ENCODE results near the gene PRDM11. TPM values are rescaled to one million over a fixed set of nuclear protein-coding genes. Genes with fewer than 3 reads are reported as not detected.

PRDM11 gene
- total RNA-seq, 2 experiments from 2014 or later, result 0.61 to 0.94 TPM

DNA sequence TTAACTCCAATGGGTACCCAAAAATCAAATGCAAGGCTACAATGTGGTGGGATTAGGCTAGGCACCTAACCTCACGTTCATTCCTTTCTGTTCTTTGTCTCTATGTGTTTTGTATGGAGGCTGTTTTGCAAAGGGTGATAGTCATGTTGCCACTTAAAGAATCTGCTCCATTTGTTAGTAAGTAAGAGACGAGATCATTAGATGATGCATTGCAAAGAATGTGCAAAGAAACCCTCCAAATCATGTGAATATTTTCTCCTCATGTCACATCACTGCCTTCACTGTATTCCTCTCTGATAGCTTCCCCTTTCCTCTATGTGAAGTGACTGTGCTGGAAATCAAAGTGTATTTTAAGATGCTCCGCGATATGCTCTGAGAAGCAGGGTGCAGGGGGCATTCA lies 127.8 kb downstream of the PRDM11 start:
- H3K4me3 Mint-ChIP-seq, result no peak overlapping the region
- H3K4me1 Mint-ChIP-seq, result no peaks in the 10 kb centered on the region
- intact Hi-C loops (cut with DNase I, micrococcal nuclease), result no loop called here
- DNase-seq (no peak), ATAC-seq (no peak)
- H3K27ac Mint-ChIP-seq, result no peak overlapping the region
- POLR2A ChIA-PET, result no interaction called here
- CTCF ChIA-PET, result no interaction called here
- H3K27me3 Mint-ChIP-seq, result peaks cover 31% of the 10 kb centered on the region
- no peaks in the 10 kb centered on the region for H3K9me3 Mint-ChIP-seq (ENCODE audit: low read depth)
- no peaks in the 10 kb centered on the region for H3K36me3 Mint-ChIP-seq (ENCODE audit: low read depth)

GRCh38 chr11:45275828-45276227 lies 129.4 kb downstream of the PRDM11 start:
- no peaks in the 10 kb centered on the region for H3K36me3 Mint-ChIP-seq (ENCODE audit: low read depth)
- intact Hi-C loops (cut with DNase I, micrococcal nuclease), result no loop called here
- no peak overlapping the region for H3K4me3 Mint-ChIP-seq
- DNase-seq (no peak), ATAC-seq (no peak)
- H3K9me3 Mint-ChIP-seq (ENCODE audit: low read depth), result peaks cover 6% of the 10 kb centered on the region
- ChIA-PET CTCF (interaction anchor here (0.5 to 0.7 kb wide), 2 partner anchors 283 to 922 kb away, joined by 3 read pairs; no protein-coding TSS in a partner anchor), POLR2A (no interaction called here)
- no peak overlapping the region for H3K27ac Mint-ChIP-seq
- peaks cover 29% of the 10 kb centered on the region for H3K27me3 Mint-ChIP-seq
- no peaks in the 10 kb centered on the region for H3K4me1 Mint-ChIP-seq

DNA sequence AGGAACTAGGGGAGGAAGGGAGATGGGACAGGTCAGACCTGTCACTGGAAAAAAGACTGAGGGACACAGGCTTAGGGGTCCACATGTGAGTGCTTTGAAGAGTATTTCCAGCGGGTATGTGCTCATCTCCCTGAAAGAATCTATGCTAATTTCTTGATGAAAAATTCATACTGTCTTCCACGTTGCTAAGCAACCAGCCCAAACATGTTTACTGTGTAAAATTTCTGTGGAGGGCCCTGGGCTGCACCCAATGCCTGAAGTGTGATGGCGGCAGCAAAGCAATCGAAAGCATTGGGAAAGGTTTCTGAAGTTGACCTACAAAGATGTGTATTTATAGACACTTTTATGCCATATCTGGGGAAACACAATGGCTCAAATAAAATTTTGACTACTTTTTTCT lies 132.3 kb downstream of the PRDM11 start:
- Mint-ChIP-seq H3K9me3 (ENCODE audit: low read depth) (peaks cover 6% of the 10 kb centered on the region), H3K4me3 (no peak overlapping the region), H3K4me1 (no peaks in the 10 kb centered on the region), H3K27me3 (peaks cover 24% of the 10 kb centered on the region), H3K27ac (no peak overlapping the region), H3K36me3 (ENCODE audit: low read depth) (no peaks in the 10 kb centered on the region)
- ATAC-seq (no peak), DNase-seq (no peak)
- CTCF ChIA-PET, result no interaction called here
- POLR2A ChIA-PET, result no interaction called here
- intact Hi-C loops (cut with DNase I, micrococcal nuclease), result no loop called here

DNA sequence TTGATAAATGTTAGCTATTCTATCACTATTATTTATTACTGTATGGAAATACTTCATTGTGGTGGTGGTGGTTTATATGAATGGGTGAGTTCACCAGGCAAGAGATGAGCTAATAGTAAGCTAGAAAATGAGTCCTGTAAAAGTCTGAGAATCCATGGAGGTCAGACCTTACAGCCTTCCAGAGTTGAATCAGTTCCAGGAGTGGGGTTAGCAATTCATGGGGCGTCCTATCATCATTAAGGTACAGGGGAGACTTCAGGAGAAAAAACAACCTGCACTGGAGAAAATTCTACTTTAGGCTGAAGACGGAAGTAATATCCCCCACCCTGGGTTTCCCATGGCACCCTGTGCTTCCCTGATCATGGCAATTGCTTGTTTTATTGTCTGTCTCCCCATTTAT lies 133.2 kb downstream of the PRDM11 start:
- Mint-ChIP-seq H3K9me3 (ENCODE audit: low read depth) (peaks cover 6% of the 10 kb centered on the region), H3K4me3 (no peak overlapping the region), H3K27ac (no peak overlapping the region), H3K27me3 (peaks cover 33% of the 10 kb centered on the region), H3K4me1 (no peaks in the 10 kb centered on the region), H3K36me3 (ENCODE audit: low read depth) (no peaks in the 10 kb centered on the region)
- DNase-seq (no peak), ATAC-seq (no peak)
- CTCF ChIA-PET, result interaction anchor here (1.8 kb wide), 1 partner anchor 12 kb away, joined by 4 read pairs; no protein-coding TSS in a partner anchor
- POLR2A ChIA-PET, result no interaction called here
- intact Hi-C loops (cut with DNase I, micrococcal nuclease), result loop anchor here in 1 of 2 experiments (5.0 kb wide), 1 partner anchor 47 kb away; no protein-coding TSS in a partner anchor

GRCh38 chr11:45280449-45280848 lies 134.0 kb downstream of the PRDM11 start:
- H3K4me1 Mint-ChIP-seq, result no peaks in the 10 kb centered on the region
- peaks cover 6% of the 10 kb centered on the region for H3K9me3 Mint-ChIP-seq (ENCODE audit: low read depth)
- H3K27me3 Mint-ChIP-seq, result peaks cover 35% of the 10 kb centered on the region
- DNase-seq (no peak), ATAC-seq (no peak)
- intact Hi-C loops (cut with DNase I, micrococcal nuclease), result loop anchor here in 1 of 2 experiments (5.0 kb wide), 1 partner anchor 48 kb away; no protein-coding TSS in a partner anchor
- CTCF ChIA-PET, result interaction anchor here (0.8 to 1.8 kb wide), 3 partner anchors 12 to 353 kb away, joined by 3 to 4 read pairs (median 3); no protein-coding TSS in a partner anchor
- H3K4me3 Mint-ChIP-seq, result no peak overlapping the region
- POLR2A ChIA-PET, result no interaction called here
- no peak overlapping the region for H3K27ac Mint-ChIP-seq
- H3K36me3 Mint-ChIP-seq (ENCODE audit: low read depth), result no peaks in the 10 kb centered on the region

DNA sequence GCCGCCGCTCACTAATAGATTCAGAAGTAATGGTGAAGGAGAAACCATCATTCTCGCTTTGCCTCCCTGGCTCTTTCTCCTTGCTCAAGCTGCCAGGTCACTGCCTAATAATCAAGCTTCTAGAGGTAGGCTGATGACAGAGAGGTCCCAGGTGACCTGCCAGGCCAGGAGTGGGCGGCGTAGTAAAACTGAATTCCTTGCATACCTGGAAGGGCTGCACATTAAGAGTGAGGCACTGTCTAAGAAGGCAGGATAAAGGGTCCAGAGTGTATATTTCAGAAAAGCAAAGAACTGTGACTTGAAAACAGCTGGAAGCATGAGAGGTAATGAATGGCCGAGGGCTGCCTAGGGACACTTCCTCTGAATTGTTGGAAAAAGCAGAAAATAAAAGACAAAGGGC lies 135.6 kb downstream of the PRDM11 start:
- peaks cover 40% of the 10 kb centered on the region for H3K27me3 Mint-ChIP-seq
- POLR2A ChIA-PET, result no interaction called here
- ATAC-seq (no peak), DNase-seq (no peak)
- no peak overlapping the region for H3K4me3 Mint-ChIP-seq
- H3K36me3 Mint-ChIP-seq (ENCODE audit: low read depth), result no peaks in the 10 kb centered on the region
- CTCF ChIA-PET, result no interaction called here
- intact Hi-C loops (cut with DNase I, micrococcal nuclease), result loop anchor here in 1 of 2 experiments (5.0 kb wide), 1 partner anchor 50 kb away; no protein-coding TSS in a partner anchor
- no peaks in the 10 kb centered on the region for H3K4me1 Mint-ChIP-seq
- H3K9me3 Mint-ChIP-seq (ENCODE audit: low read depth), result peaks cover 6% of the 10 kb centered on the region
- H3K27ac Mint-ChIP-seq, result no peak overlapping the region

Other genes starting within 250 kb of the PRDM11 start
- 10 to 100 TPM; 14.3 to 15.8 TPM for gene TP53I11, start 195.8 kb upstream of the PRDM11 start, total RNA-seq
- not detected for gene SYT13, start 139.7 kb downstream of the PRDM11 start, total RNA-seq